Sigmoid colon (tissue), 7 donors: ENCODE measurements around the gene SMARCA2. TPM values are rescaled to one million over a fixed set of nuclear protein-coding genes. Genes with fewer than 3 reads are reported as not detected.

Source experiments
- DNase-seq: peaks from one replicate; pipeline ENCODE4 v3.0.0-alpha.2; 2019
- H3K27ac ChIP-seq, 4 donors: fragments of 200-600 bp; sonication (generic); one replicate each; pipeline ENCODE4 v1.5.1; 2016 to 2019; ENCODE audit warnings: mild to moderate bottlenecking in 1 of 4
- H3K27me3 ChIP-seq, 3 donors: fragments of 200-600 bp; sonication (generic); one replicate each; pipeline ENCODE4 v1.5.1; 2019; ENCODE audit warnings: mild to moderate bottlenecking in 1 of 3
- H3K36me3 ChIP-seq, 4 donors: fragments of 200-600 bp; sonication (generic); one replicate each; pipeline ENCODE4 v1.5.1; 2016 to 2019
- H3K4me1 ChIP-seq, 4 donors: fragments of 200-600 bp; sonication (generic); one replicate each; pipeline ENCODE4 v1.5.1; 2017 to 2019
- H3K4me3 ChIP-seq, 4 donors: fragments of 200-600 bp; sonication (generic); one replicate each; pipeline ENCODE4 v1.5.1; 2017 to 2019; ENCODE audit warnings: mild to moderate bottlenecking in 2 of 4, moderate library complexity in 1 of 4
- H3K9me3 ChIP-seq, 4 donors: fragments of 200-600 bp in 3 of 4; sonication (generic) in 3 of 4; one replicate each; pipeline versions ENCODE4 v1.5.1 to v1.6.1; 2013 to 2019
- EP300 ChIP-seq, 4 donors: sonication (generic); formaldehyde crosslinking; IDR thresholded peaks; one replicate each; pipeline ENCODE4 v1.6.1; 2017; ENCODE audit warnings: antibody characterized with exemption in 4 of 4
- POLR2A ChIP-seq, 2 donors: fragments of 450-650 bp; IDR thresholded peaks; one replicate each; pipeline ENCODE4 v1.6.1; 2016; ENCODE audit warnings: antibody characterized with exemption in 2 of 2, mild to moderate bottlenecking in 2 of 2, moderate library complexity in 2 of 2
- POLR2AphosphoS5 ChIP-seq, 4 donors: sonication (generic); formaldehyde crosslinking; IDR thresholded peaks; one replicate each; pipeline ENCODE4 v1.6.1; 2017; ENCODE audit warnings: antibody characterized with exemption in 4 of 4
- WGBS, 2 donors: extraction: QIAGEN DNeasy Blood & Tissue Kit; methylation state at CpG; one replicate each; pipeline ENCODE4 v1.1.7; 2013; 5-methylcytosine and 5-hydroxymethylcytosine counted together
- intact Hi-C: fragments of 100-400 bp; cut with DNase I; formaldehyde crosslinking; loops from one replicate; pipeline ENCODE4 v1.15.1; 2023
- polyA plus RNA-seq, 3 donors: library from polyadenylated mRNA; stranded (reverse); fragments of 200-250 nt; gene quantifications; one replicate each; pipeline ENCODE4 v1.2.3, GENCODE V29; 2013
- total RNA-seq, 4 donors: library from RNA; depleted of rRNA; stranded (reverse); fragments of >200 nt; gene quantifications; one replicate each; pipeline ENCODE4 v1.1.0, GENCODE V29; 2016
- TF ChIP-seq, protein P1 (sequence below), 4 experiments: fragments of 450-650 bp in 3 of 4; fragments of 200-600 bp in 1 of 4; IDR thresholded peaks; one replicate each; pipeline ENCODE4 v1.5.1; 2016 to 2019; ENCODE audit warnings: antibody characterized with exemption in 4 of 4, mild to moderate bottlenecking in 3 of 4, moderate library complexity in 2 of 4
- donor health status: healthy with polysubstance abuse.
- donor health status: Bipolar disorder and iron deficiency.
- donor health status: healthy.

The SMARCA2 gene
- total and polyA plus RNA-seq, 7 donors = 32.1 to 209 (median 75.0) TPM

DNA sequence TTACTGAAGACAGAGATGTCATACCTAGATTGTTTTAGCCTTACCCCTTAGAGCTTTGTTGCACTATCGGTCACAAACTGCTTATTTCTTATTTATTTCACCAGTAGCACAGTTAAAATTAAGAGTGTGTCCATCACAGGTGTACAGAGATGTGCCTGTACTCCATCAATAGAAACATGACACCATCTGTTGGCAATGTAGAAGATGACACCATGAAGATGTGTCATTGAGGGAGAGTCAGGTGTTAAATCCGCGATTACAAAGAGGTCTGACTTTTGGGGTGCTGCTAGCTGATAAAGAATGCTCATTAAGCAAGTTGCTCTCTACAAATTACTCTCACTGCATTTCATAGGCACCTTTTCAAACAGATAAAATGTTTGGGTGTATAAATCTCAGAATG lies 164.4 kb downstream of the SMARCA2 start:
- WGBS, 2 donors = 90 to 96% methylated on average over 3 of the region's 3 CpGs
- intact Hi-C loops = no loop called here
- TF ChIP-seq, protein P1, sequence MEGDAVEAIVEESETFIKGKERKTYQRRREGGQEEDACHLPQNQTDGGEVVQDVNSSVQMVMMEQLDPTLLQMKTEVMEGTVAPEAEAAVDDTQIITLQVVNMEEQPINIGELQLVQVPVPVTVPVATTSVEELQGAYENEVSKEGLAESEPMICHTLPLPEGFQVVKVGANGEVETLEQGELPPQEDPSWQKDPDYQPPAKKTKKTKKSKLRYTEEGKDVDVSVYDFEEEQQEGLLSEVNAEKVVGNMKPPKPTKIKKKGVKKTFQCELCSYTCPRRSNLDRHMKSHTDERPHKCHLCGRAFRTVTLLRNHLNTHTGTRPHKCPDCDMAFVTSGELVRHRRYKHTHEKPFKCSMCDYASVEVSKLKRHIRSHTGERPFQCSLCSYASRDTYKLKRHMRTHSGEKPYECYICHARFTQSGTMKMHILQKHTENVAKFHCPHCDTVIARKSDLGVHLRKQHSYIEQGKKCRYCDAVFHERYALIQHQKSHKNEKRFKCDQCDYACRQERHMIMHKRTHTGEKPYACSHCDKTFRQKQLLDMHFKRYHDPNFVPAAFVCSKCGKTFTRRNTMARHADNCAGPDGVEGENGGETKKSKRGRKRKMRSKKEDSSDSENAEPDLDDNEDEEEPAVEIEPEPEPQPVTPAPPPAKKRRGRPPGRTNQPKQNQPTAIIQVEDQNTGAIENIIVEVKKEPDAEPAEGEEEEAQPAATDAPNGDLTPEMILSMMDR (IDR thresholded peaks at IDR 0.05) = no peak
- TF ChIP-seq POLR2AphosphoS5 (IDR thresholded peaks at IDR 0.05) (no peak), EP300 (IDR thresholded peaks at IDR 0.05) (no peak), POLR2A (IDR thresholded peaks at IDR 0.05) (no peak)
- Histone ChIP-seq H3K36me3 (peaks cover 4 to 20% (median 7%) of the 10 kb centered on the region in 4 donors), H3K27ac (no peak overlapping the region), H3K9me3 (no peaks in the 10 kb centered on the region), H3K4me3 (no peak overlapping the region), H3K27me3 (no peaks in the 10 kb centered on the region), H3K4me1 (peaks cover 0 to 16% (median 5%) of the 10 kb centered on the region in 4 donors)
- DNase-seq = no peak

DNA sequence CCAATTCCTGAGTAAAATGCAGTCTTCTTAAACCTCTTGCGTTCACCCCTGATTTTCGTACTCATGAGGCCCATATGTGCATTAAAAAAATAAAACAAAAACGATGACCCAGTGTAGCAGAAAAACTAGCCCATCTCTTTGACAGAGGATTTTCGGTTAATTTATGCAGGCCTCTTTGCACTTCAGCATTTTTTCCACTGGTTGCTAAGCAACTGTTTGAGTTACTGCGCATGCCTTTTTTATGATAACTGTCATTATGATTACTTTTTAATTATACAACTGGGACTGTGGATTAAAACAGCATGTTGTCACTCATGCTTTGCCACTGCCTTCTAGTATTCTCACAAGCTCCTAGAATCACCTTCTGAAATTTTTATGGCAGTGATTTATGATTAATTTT lies 165.0 kb downstream of the SMARCA2 start:
- intact Hi-C loops = loop anchor here (5.0 kb wide), 1 partner anchor 48 kb away; no protein-coding TSS in a partner anchor
- Histone ChIP-seq H3K4me1 (peaks cover 0 to 16% (median 5%) of the 10 kb centered on the region in 4 donors), H3K36me3 (peaks cover 4 to 26% (median 7%) of the 10 kb centered on the region in 4 donors), H3K27ac (no peak overlapping the region), H3K9me3 (no peaks in the 10 kb centered on the region), H3K4me3 (no peak overlapping the region), H3K27me3 (no peaks in the 10 kb centered on the region)
- TF ChIP-seq POLR2A (IDR thresholded peaks at IDR 0.05) = no peak
- TF ChIP-seq POLR2AphosphoS5 (IDR thresholded peaks at IDR 0.05) = no peak
- TF ChIP-seq, protein P1 (IDR thresholded peaks at IDR 0.05) = no peak
- TF ChIP-seq EP300 (IDR thresholded peaks at IDR 0.05) = no peak
- WGBS, 2 donors = 82 to 85% methylated on average over 5 of the region's 5 CpGs
- DNase-seq = no peak

DNA sequence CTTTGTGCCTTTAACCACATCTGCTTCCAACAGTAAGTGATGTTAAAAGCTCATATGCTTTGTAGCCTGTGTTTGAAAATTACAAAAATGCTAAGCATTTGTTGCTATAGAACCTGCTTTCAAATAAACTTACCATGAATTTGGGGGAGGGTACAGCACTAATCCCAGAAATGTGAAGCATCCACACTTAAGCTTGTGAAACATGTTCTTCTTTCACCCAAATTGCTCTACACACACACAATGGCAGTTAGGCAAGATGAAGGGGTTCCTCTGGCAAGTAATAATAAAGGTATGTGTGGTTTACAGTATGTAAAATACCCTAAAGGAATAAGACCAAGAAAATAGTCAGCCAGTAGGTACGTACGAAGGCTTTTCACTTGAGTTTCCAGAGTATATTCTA lies 165.6 kb downstream of the SMARCA2 start:
- no peak for TF ChIP-seq POLR2A (IDR thresholded peaks at IDR 0.05)
- no peak for TF ChIP-seq POLR2AphosphoS5 (IDR thresholded peaks at IDR 0.05)
- TF ChIP-seq EP300 (IDR thresholded peaks at IDR 0.05) = no peak
- TF ChIP-seq, protein P1 (IDR thresholded peaks at IDR 0.05) = no peak
- 94 to 96% methylated on average over 2 of the region's 2 CpGs for WGBS, 2 donors
- H3K27ac ChIP-seq = no peak overlapping the region
- no peak overlapping the region for H3K4me3 ChIP-seq
- peaks cover 4 to 32% (median 7%) of the 10 kb centered on the region in 4 donors for H3K36me3 ChIP-seq
- intact Hi-C loops = loop anchor here (5.0 kb wide), 1 partner anchor 48 kb away; no protein-coding TSS in a partner anchor
- H3K27me3 ChIP-seq = no peaks in the 10 kb centered on the region
- peaks cover 0 to 16% (median 5%) of the 10 kb centered on the region in 4 donors for H3K4me1 ChIP-seq
- no peak for DNase-seq
- H3K9me3 ChIP-seq = no peaks in the 10 kb centered on the region

DNA sequence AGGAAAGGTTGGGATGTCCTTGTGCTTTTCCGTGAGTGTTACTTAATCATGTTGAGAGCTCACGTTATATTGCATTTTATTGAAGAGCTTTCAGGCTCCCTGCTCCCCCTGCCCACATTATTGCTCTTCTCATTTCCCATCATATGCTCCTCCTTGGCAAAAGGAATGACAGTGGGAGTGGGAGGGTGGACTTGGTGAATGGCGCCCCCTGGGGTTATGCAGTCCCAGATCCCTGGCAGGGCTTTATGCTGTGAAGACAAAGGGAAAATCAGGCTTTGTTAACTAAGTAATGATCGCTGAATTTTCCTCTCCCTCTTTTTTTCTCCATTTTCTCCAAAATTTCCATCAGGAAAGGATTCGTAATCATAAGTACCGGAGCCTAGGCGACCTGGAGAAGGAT lies 166.6 kb downstream of the SMARCA2 start:
- no peak overlapping the region for H3K4me3 ChIP-seq
- no peak for DNase-seq
- intact Hi-C loops = loop anchor here (5.0 kb wide), 1 partner anchor 49 kb away; no protein-coding TSS in a partner anchor
- no peak overlapping the region for H3K27ac ChIP-seq
- H3K36me3 ChIP-seq = peaks cover 11 to 42% (median 17%) of the 10 kb centered on the region in 4 donors
- no peak for TF ChIP-seq POLR2A (IDR thresholded peaks at IDR 0.05)
- TF ChIP-seq, protein P1 (IDR thresholded peaks at IDR 0.05) = peak in 2 of 4 experiments; percentile 18 to 26
- WGBS, 2 donors = 85 to 96% methylated on average over 7 of the region's 7 CpGs
- no peaks in the 10 kb centered on the region for H3K9me3 ChIP-seq
- peaks cover 0 to 16% (median 5%) of the 10 kb centered on the region in 4 donors for H3K4me1 ChIP-seq
- no peaks in the 10 kb centered on the region for H3K27me3 ChIP-seq
